Activated T-cell treated with anti-CD3 and anti-CD28 coated beads, Interleukin-2, amount 50 U/mL, for 72 hours (primary cell): ENCODE measurements around the gene KIZ. TPM values are rescaled to one million over a fixed set of nuclear protein-coding genes. Genes with fewer than 3 reads are reported as not detected.
A peak's percentile ranks its signal among the peaks of the same experiment; 100 is the strongest.

Experiments used
- ATAC-seq, 2 donors: fragments of 150-1000 bp; cut with Tn5 transposase; replicated peaks in 1 of 2; 2 replicates each; pipeline ENCODE4 v1.10.0; 2021; ENCODE audit warnings: moderate library complexity in 2 of 2, mild to moderate bottlenecking in 1 of 2
- DNase-seq, 2 donors: peaks; one replicate each; pipeline ENCODE4 v3.0.0; 2021 to 2022; ENCODE audit warnings: mixed read lengths in 1 of 2
- H3K27ac Mint-ChIP-seq: one replicate; pipeline ENCODE4 v1.8.0; 2022; ENCODE audit warnings: mild to moderate bottlenecking, moderate library complexity, mixed read lengths
- H3K27me3 Mint-ChIP-seq: one replicate; pipeline ENCODE4 v1.8.0; 2022; ENCODE audit warnings: low read depth, mixed read lengths
- H3K36me3 Mint-ChIP-seq, 2 donors: one replicate each; pipeline ENCODE4 v1.8.0; 2022; ENCODE audit warnings: mixed read lengths in 2 of 2, mild to moderate bottlenecking in 1 of 2; ENCODE audit not compliant: insufficient read depth in 2 of 2
- H3K4me1 Mint-ChIP-seq: one replicate; pipeline ENCODE4 v1.8.0; 2022; ENCODE audit warnings: low read depth, mixed read lengths
- H3K4me3 Mint-ChIP-seq, 2 donors: one replicate each; pipeline ENCODE4 v1.8.0; 2022; ENCODE audit warnings: mild to moderate bottlenecking in 2 of 2, mixed read lengths in 2 of 2, moderate library complexity in 2 of 2
- H3K9me3 Mint-ChIP-seq, 2 donors: one replicate each; pipeline ENCODE4 v1.8.0; 2022; ENCODE audit warnings: mixed read lengths in 2 of 2
- total RNA-seq, 2 donors: library from RNA; stranded (reverse); gene quantifications; one replicate each; pipeline ENCODE4 v1.2.3, GENCODE V29; 2022

Gene KIZ
- total RNA-seq, 2 donors from 2014 or later = 24.0 to 30.9 TPM

DNA sequence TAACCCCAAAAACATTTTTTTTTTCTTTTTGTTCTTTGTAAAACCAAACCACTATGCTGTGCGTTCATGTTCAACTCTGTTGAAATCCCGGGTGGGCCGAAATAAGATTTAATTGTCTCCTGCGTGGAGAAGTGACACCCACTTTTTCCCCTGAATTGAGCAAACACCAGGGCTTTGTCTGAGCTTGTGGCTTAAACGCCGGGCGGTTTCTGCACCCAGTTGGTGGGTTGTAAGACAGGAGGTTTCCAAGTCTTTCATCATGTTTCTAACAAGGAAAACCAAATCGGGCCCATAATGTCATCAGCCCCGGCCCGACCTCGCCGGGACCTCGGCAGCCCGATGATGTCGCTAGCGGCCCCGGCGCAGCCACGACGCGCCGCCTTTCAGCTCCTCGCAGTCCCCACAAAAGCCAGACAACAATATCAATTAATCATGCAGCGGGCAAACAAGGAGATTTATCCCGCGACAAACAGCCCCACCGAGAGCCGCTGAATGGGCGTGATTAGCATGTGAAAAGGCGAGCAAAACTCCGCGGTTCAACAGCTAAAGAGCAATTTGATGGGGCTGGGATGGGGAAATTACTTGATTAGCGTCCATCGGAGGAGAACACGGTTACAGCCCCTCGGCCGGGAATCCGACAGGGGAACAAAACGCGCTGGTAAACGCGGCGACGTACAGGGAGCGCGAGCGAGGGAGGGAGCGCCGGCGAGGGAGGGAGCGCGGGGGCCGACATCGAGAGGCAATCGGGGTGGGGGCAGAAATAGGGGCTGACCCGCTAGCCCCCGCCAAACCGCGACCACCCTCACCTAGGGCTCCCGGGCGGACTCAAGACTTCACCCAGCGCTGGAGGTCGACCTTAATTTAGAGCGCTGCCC lies 25.1 kb upstream of the KIZ start:
- Mint-ChIP-seq H3K27me3 (peaks cover 87% of the 10 kb centered on the region), H3K4me1 (peaks cover 40% of the 10 kb centered on the region), H3K27ac (peak overlapping the region; percentile 96), H3K4me3 (peak overlapping the region; percentile 92 to 98), H3K9me3 (no peaks in the 10 kb centered on the region), H3K36me3 (no peaks in the 10 kb centered on the region)
- DNase-seq (peak; percentile 54 to 67), ATAC-seq (peak; percentile 42 to 54)

DNA sequence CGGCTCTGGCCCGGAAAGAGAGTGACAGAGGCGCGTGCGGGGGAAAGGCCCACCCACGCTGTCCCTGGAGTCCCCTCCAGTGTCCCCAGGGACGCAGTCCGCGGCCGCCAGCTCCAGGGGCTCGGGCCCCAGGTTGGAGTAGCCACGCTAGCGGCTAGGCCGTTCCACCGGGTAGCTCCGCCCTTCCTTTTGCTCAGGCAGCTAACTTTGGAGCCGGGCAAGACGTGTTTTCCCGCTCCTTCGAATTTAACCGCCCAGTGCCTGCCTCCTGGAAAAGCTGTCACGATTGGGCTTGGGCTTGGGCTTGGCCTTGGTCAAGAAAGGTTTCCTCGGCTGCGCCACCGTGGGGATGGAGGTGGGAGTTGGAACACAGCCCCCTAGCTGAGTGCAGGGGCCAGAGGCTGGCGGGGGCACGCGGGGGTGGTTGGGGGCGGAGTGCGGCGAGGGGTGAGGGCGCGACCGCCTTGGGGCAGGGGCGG lies 24.4 kb upstream of the KIZ start:
- Mint-ChIP-seq H3K36me3 (no peaks in the 10 kb centered on the region), H3K27ac (no peak overlapping the region), H3K27me3 (peaks cover 87% of the 10 kb centered on the region), H3K4me1 (peaks cover 40% of the 10 kb centered on the region), H3K9me3 (no peaks in the 10 kb centered on the region), H3K4me3 (peak overlapping the region; percentile 92 to 98)
- DNase-seq = peak; percentile 30 to 44
- ATAC-seq = peak in 1 of 2 donors; percentile 32

- peaks cover 40% of the 10 kb centered on the region for H3K4me1 Mint-ChIP-seq
- no peaks in the 10 kb centered on the region for H3K36me3 Mint-ChIP-seq
- peak overlapping the region; percentile 92 to 98 for H3K4me3 Mint-ChIP-seq
- no peaks in the 10 kb centered on the region for H3K9me3 Mint-ChIP-seq
- DNase-seq (peak; percentile 24 to 31), ATAC-seq (peak in 1 of 2 donors; percentile 25)
- no peak overlapping the region for H3K27ac Mint-ChIP-seq
- peaks cover 87% of the 10 kb centered on the region for H3K27me3 Mint-ChIP-seq
These were observed 23.8 kb upstream of the KIZ start for GRCh38 chr20:21101932-21102575.

DNA sequence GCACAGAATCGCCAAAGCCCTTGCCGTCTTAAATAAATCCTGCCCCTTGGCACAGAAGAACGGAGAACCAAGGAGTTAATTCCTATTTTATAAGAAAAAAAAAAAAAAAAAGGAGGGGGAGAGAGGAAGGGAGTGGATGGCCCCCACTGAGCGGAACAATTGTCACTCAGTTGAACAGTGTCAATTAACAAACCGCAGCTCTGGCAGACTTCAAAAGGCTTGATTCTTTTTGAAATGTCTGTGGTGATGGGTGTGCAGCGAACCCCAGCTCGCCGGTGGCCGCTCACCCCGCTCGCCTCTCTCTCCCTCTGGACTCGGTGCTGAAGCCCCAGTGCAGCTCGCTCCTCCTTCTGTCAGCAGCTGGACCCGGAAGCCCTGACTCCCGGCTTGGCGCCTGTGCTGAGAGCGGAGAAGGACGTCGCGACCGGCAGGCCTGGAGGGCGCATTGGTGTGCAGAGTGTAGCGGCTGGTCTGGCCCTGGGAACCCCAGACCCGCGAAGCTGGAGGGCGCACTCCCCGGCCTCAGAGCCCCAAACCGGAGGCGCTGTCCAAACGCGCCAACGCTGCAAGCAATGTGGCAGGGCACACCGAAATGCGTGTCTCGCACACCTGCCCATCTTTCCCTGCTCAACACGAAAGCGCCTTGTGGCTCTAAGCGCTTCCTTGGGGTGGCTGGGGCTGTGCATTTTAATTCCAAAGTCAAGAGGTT lies 23.1 kb upstream of the KIZ start:
- ATAC-seq (peak; percentile 46 to 53), DNase-seq (peak; percentile 49 to 61)
- Mint-ChIP-seq H3K27ac (peak overlapping the region; percentile 67), H3K36me3 (no peaks in the 10 kb centered on the region), H3K9me3 (no peaks in the 10 kb centered on the region), H3K4me1 (peaks cover 40% of the 10 kb centered on the region), H3K27me3 (peaks cover 87% of the 10 kb centered on the region), H3K4me3 (peak overlapping the region; percentile 92 to 98)

DNA sequence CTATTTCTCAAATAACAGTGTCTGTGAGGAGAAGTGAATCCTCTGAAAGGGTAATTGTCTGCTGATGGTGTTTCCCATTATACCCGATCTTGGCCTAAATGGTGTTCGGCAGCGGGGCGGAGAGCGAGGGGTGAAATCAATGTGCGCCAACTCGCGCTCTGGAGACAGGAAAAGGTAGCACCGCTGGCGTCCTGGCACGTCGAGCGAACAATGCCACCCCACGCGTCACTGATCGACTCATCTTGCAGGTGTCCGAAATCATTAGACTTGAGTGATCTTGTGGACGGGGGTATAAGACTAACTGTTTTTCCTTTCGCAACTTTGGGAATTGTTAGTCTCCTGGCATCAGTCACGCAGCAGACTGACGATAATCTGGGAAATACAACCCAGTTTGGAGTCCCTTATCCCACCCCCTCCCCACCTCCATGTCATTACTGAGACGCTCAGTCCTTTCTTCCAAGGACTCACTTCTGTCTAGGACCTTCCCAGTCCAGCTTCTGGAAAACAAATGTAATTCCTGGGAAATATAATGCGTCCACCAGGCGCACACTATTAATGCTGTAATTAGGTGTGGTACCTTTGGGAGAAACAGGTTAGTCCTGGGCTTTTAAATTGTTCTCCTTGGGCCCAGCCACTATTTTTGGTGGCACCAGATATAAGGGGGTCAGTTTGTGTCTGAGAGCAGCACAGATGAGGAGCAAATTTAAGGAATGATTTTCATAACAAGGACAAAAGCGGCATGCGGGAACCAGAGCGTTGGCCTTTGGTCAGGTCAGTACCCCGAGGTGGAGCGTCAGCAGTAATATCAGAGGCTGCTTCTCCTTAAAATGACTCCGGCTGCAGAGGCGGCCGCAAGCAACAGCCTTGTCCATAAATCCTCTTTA lies 22.1 kb upstream of the KIZ start:
- H3K36me3 Mint-ChIP-seq = no peaks in the 10 kb centered on the region
- peaks cover 85% of the 10 kb centered on the region for H3K27me3 Mint-ChIP-seq
- H3K4me1 Mint-ChIP-seq = peaks cover 37% of the 10 kb centered on the region
- H3K27ac Mint-ChIP-seq = no peak overlapping the region
- DNase-seq (peak in 1 of 2 donors; percentile 15), ATAC-seq (no peak)
- H3K9me3 Mint-ChIP-seq = no peaks in the 10 kb centered on the region
- peak overlapping the region; percentile 92 to 98 for H3K4me3 Mint-ChIP-seq

GRCh38 chr20:21104466-21104761 lies 21.5 kb upstream of the KIZ start:
- Mint-ChIP-seq H3K36me3 (no peaks in the 10 kb centered on the region), H3K27ac (no peak overlapping the region)
- DNase-seq = no peak

DNA sequence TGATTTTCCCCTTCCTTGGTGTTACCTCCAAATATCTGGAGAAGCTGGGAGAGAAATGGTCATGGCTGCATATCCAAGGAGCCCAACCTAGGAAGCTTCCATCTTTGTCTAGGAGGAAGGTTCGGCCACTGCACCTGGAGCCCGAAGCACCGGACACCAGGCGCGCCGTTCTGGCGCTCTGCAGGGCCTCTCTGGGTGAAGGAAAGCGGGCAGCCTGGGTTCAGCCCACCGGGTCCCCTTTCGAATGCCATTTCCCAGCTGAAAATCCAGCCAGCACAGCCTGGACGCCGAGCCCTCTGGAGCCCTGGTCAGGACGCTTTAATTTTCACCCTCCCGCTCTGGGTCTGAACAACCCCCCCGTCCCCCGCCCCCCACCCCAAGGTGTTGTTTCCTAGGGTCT lies 21.0 kb upstream of the KIZ start:
- no peak for ATAC-seq
- H3K4me3 Mint-ChIP-seq = peak overlapping the region; percentile 43 to 71
- H3K9me3 Mint-ChIP-seq = no peaks in the 10 kb centered on the region
- no peak overlapping the region for H3K27ac Mint-ChIP-seq
- no peaks in the 10 kb centered on the region for H3K36me3 Mint-ChIP-seq
- H3K4me1 Mint-ChIP-seq = peaks cover 31% of the 10 kb centered on the region
- DNase-seq = no peak
- peaks cover 79% of the 10 kb centered on the region for H3K27me3 Mint-ChIP-seq

More at GRCh38 chr20:21104466-21104761, 21.5 kb upstream of the KIZ start:
- Mint-ChIP-seq H3K4me3 (peak overlapping the region; percentile 12 to 43), H3K27me3 (peaks cover 81% of the 10 kb centered on the region), H3K9me3 (no peaks in the 10 kb centered on the region), H3K4me1 (peaks cover 31% of the 10 kb centered on the region)
- ATAC-seq = no peak

DNA sequence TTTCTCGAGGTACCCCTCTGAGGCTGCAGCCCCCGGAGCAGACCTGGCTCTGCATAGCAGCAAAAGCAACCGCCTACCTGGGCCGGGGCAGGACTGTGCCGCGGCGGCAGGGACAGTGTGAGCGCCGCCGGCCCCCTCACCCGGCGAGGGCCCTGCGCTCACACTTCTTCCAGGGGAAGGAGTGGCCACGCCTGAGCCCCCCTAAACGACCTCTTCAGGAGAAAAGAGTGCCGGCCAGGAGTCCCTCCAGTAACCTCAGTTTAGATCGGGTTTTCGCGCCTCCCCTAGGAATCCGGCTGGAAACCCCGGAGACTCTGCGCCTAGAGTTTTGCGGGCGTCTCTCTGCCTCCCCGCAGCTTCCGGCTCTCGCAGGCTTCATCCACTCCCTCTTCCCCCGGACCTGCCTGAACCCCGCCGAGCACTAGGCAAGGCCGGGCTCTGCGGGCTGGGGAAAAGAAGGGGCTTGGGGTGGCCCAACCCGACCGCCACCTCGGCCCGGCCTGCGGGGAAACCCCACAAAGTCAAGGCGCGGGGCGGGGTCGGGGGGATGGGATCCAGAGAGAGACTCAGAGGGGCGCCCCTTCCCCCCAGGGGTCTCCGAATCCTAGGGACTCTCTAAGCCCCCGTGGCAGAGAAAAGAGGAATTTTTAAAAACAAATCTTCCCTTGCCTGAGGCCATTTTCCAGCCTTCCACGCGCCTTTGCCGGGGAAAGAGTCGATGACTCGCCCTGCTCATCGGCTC lies 20.3 kb upstream of the KIZ start:
- H3K4me3 Mint-ChIP-seq = peak overlapping the region; percentile 64 to 71
- DNase-seq = peak in 1 of 2 donors; percentile 26
- no peaks in the 10 kb centered on the region for H3K9me3 Mint-ChIP-seq
- no peak for ATAC-seq
- peaks cover 81% of the 10 kb centered on the region for H3K27me3 Mint-ChIP-seq
- H3K4me1 Mint-ChIP-seq = peaks cover 28% of the 10 kb centered on the region
- no peaks in the 10 kb centered on the region for H3K36me3 Mint-ChIP-seq
- no peak overlapping the region for H3K27ac Mint-ChIP-seq

- DNase-seq = no peak
- ATAC-seq = no peak
- Mint-ChIP-seq H3K4me1 (peaks cover 24% of the 10 kb centered on the region), H3K4me3 (peak within 1 kb of the TSS; percentile 64 to 71), H3K9me3 (no peaks in the 10 kb centered on the region), H3K27me3 (peaks cover 75% of the 10 kb centered on the region), H3K36me3 (no peaks in the 10 kb centered on the region), H3K27ac (no peak within 1 kb of the TSS)
These were observed 19.5 kb upstream of the KIZ start, which contains the start of gene LINC00237 for GRCh38 chr20:21106171-21107017. Gene LINC00237 (minus strand): TSS chr20:21106358.

DNA sequence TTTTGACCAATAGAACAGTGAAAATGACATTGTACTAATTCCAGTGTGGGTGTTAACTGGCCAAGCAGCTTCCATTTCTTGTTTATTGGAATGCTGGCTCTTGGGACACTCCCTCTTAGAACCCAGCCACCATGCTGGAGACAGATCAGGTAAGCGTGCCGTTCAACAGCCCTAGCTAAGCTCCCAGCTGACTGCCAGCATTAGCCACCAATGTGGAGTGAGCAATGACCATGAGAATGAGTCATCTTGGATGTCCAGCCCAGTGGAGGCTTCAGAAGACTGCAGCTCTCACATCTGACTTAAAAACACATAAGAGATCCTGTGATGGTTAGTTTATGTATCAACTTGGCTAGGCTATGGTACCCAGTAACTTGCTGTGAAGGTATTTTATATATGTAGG lies 16.7 kb upstream of the KIZ start:
- H3K9me3 Mint-ChIP-seq = no peaks in the 10 kb centered on the region

DNA sequence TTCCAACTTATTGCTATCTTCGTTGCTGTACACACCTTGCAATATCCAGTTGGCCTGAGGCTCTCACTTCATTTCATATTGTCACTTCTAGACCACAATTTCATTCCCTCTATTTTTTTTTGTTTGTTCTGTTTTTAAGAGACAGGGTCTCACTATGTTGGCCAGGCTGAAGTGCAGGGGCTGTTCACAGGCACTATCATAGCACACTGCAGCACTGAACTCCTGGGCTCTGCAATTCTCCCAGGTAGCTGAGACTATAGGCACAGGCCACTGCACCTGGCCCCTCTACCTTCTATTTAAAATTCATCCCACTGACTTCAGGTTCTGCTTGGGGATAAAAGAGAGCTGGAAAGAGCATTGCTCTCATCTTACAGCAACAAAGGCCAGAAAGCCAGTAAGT lies 15.1 kb upstream of the KIZ start:
- no peaks in the 10 kb centered on the region for H3K9me3 Mint-ChIP-seq
- no peak overlapping the region for H3K4me3 Mint-ChIP-seq
- H3K27me3 Mint-ChIP-seq = peaks cover 56% of the 10 kb centered on the region
- DNase-seq (no peak), ATAC-seq (no peak)
- no peaks in the 10 kb centered on the region for H3K4me1 Mint-ChIP-seq
- no peaks in the 10 kb centered on the region for H3K36me3 Mint-ChIP-seq
- no peak overlapping the region for H3K27ac Mint-ChIP-seq

More for the DNA sequence above, 16.7 kb upstream of the KIZ start:
- H3K36me3 Mint-ChIP-seq = no peaks in the 10 kb centered on the region
- peaks cover 59% of the 10 kb centered on the region for H3K27me3 Mint-ChIP-seq
- no peak overlapping the region for H3K4me3 Mint-ChIP-seq
- H3K4me1 Mint-ChIP-seq = peaks cover 4% of the 10 kb centered on the region
- no peak overlapping the region for H3K27ac Mint-ChIP-seq
- ATAC-seq (no peak), DNase-seq (no peak)
